ENCODE measurements around the gene NEK1. TPM values are rescaled to one million over a fixed set of nuclear protein-coding genes. Genes with fewer than 3 reads are reported as not detected.

The NEK1 gene
- total and polyA plus RNA-seq, 2 experiments from 2014 or later, result 9.3 to 19.5 TPM

DNA sequence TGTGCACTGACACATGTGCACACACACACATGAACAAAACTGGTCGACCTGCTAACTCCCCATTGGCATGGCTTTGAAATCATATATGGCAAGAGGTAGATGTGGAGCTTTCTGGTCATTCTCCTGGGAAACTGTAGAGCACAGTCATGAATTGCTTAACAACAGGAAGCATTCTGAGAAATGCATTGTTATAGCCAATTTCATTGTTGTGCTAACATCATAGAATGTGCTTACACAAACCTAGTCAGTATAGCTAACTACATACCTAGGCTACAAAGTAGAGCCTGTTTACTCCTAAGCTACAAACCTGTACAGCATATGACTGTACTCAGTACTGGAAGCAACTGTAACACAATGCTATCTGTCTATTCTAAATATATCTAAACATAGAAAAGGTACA is 207.4 kb downstream of the NEK1 start:
- H3K9me2 ChIP-seq (ENCODE audit: insufficient read depth), result no peaks in the 10 kb centered on the region
- Mint-ChIP-seq H3K27ac (peak overlapping the region; percentile 80), H3K36me3 (ENCODE audit: low read depth) (no peaks in the 10 kb centered on the region), H3K9me3 (no peaks in the 10 kb centered on the region), H3K4me1 (peaks cover 14% of the 10 kb centered on the region; the same call in 2 of the 3 replicates), H3K4me3 (no peak overlapping the region; the same call in 2 of the 3 replicates), H3K27me3 (ENCODE audit: insufficient read depth, low read depth, poor library complexity) (no peaks in the 10 kb centered on the region)
- H3K27ac ChIP-seq (ENCODE audit: low read depth), result 0 out of 2 replicates have a peak overlapping the region, but pooled peaks have one; percentile 24
- 0 out of 2 replicates have a peak overlapping the region, but pooled peaks have one; percentile 16 for H3K4me2 ChIP-seq
- no peak overlapping the region for H2AFZ ChIP-seq
- no peak overlapping the region for H3K4me3 ChIP-seq
- no peaks in the 10 kb centered on the region for H3K36me3 ChIP-seq (ENCODE audit: insufficient read depth)
- no peaks in the 10 kb centered on the region for H4K20me1 ChIP-seq (replicated peaks; ENCODE audit: insufficient read depth)
- ATAC-seq (peak; percentile 93), DNase-seq (ENCODE audit: low spot score) (peak; percentile 78)
- no peaks in the 10 kb centered on the region for H3F3A ChIP-seq (replicated peaks; ENCODE audit: low read depth)
- H3K79me2 ChIP-seq (replicated peaks; ENCODE audit: insufficient read depth), result no peaks in the 10 kb centered on the region
- 0 out of 2 replicates have a peak, but pooled peaks cover 3% of the 10 kb centered on the region for H3K4me1 ChIP-seq (ENCODE audit: insufficient read depth)
- TF ChIP-seq POLR2AphosphoS5 (IDR thresholded peaks at IDR 0.05; ENCODE audit: low read depth), result no peak
- no peak for TF ChIP-seq JUNB (IDR thresholded peaks at IDR 0.05; ENCODE audit: unreplicated experiment)
- 0 out of 2 replicates have a peak, but pooled peaks have one; percentile 19 for TF ChIP-seq NANOG (IDR thresholded peaks at IDR 0.05; ENCODE audit: borderline replicate concordance)
- 0 out of 2 replicates have a peak, but pooled peaks have one; percentile 23 for TF ChIP-seq ZNF462 (CRISPR knock-in tag; IDR thresholded peaks at IDR 0.05)
- TF ChIP-seq EZH2 (IDR thresholded peaks at IDR 0.05; ENCODE audit: low read depth, unreplicated experiment), result no peak
- H3K27me3 ChIP-seq (ENCODE audit: insufficient read depth), result no peaks in the 10 kb centered on the region

- Histone ChIP-seq H3K4me2 (no peak overlapping the region), H3K4me3 (no peak overlapping the region), H3F3A (replicated peaks; ENCODE audit: low read depth) (no peaks in the 10 kb centered on the region), H3K9me2 (ENCODE audit: insufficient read depth) (no peaks in the 10 kb centered on the region), H3K27me3 (ENCODE audit: insufficient read depth) (no peaks in the 10 kb centered on the region), H2AFZ (no peak overlapping the region), H3K27ac (ENCODE audit: low read depth) (no peak overlapping the region), H3K4me1 (ENCODE audit: insufficient read depth) (0 out of 2 replicates have a peak, but pooled peaks cover 3% of the 10 kb centered on the region), H3K36me3 (ENCODE audit: insufficient read depth) (no peaks in the 10 kb centered on the region), H4K20me1 (replicated peaks; ENCODE audit: insufficient read depth) (no peaks in the 10 kb centered on the region), H3K79me2 (replicated peaks; ENCODE audit: insufficient read depth) (no peaks in the 10 kb centered on the region)
- H3K27me3 Mint-ChIP-seq (ENCODE audit: insufficient read depth, low read depth, poor library complexity), result no peaks in the 10 kb centered on the region
- no peak overlapping the region for H3K27ac Mint-ChIP-seq
- ATAC-seq (no peak), DNase-seq (ENCODE audit: low spot score) (no peak)
- no peaks in the 10 kb centered on the region; the same call in 2 of the 3 replicates for H3K36me3 Mint-ChIP-seq (ENCODE audit: low read depth)
- no peak overlapping the region for H3K4me3 Mint-ChIP-seq
- TF ChIP-seq EZH2 (IDR thresholded peaks at IDR 0.05; ENCODE audit: low read depth, unreplicated experiment) (no peak), ZNF331 (CRISPR knock-in tag; IDR thresholded peaks at IDR 0.05; ENCODE audit: low read depth) (no peak), STAT1 (IDR thresholded peaks at IDR 0.05; ENCODE audit: unreplicated experiment) (no peak), ZNF114 (CRISPR knock-in tag; IDR thresholded peaks at IDR 0.05) (no peak), ETS1 (IDR thresholded peaks at IDR 0.05) (no peak), NANOG (IDR thresholded peaks at IDR 0.05; ENCODE audit: borderline replicate concordance) (no peak), EZH2phosphoT487 (IDR thresholded peaks at IDR 0.05; ENCODE audit: unreplicated experiment) (no peak)
- TF ChIP-seq, protein P1, sequence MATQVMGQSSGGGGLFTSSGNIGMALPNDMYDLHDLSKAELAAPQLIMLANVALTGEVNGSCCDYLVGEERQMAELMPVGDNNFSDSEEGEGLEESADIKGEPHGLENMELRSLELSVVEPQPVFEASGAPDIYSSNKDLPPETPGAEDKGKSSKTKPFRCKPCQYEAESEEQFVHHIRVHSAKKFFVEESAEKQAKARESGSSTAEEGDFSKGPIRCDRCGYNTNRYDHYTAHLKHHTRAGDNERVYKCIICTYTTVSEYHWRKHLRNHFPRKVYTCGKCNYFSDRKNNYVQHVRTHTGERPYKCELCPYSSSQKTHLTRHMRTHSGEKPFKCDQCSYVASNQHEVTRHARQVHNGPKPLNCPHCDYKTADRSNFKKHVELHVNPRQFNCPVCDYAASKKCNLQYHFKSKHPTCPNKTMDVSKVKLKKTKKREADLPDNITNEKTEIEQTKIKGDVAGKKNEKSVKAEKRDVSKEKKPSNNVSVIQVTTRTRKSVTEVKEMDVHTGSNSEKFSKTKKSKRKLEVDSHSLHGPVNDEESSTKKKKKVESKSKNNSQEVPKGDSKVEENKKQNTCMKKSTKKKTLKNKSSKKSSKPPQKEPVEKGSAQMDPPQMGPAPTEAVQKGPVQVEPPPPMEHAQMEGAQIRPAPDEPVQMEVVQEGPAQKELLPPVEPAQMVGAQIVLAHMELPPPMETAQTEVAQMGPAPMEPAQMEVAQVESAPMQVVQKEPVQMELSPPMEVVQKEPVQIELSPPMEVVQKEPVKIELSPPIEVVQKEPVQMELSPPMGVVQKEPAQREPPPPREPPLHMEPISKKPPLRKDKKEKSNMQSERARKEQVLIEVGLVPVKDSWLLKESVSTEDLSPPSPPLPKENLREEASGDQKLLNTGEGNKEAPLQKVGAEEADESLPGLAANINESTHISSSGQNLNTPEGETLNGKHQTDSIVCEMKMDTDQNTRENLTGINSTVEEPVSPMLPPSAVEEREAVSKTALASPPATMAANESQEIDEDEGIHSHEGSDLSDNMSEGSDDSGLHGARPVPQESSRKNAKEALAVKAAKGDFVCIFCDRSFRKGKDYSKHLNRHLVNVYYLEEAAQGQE (IDR thresholded peaks at IDR 0.05; ENCODE audit: unreplicated experiment), result no peak
- H3K9me3 Mint-ChIP-seq, result no peaks in the 10 kb centered on the region
- H3K4me1 Mint-ChIP-seq, result peaks cover 11% of the 10 kb centered on the region; the same call in 2 of the 3 replicates
Observed at GRCh38 chr4:169400832-169401231, 211.6 kb downstream of the NEK1 start.
